IMR-90 (cell line): ENCODE results near the gene CD81. TPM values are rescaled to one million over a fixed set of nuclear protein-coding genes. Genes with fewer than 3 reads are reported as not detected.

Source experiments
- ATAC-seq: fragments of 200-7000 bp; cut with Tn5 transposase; 2 replicates; pipeline ENCODE4 v1.9.1; 2020; ENCODE audit warnings: low read depth, mild to moderate bottlenecking, moderate library complexity
- BruUV-seq: library from RNA; stranded (reverse); fragments of 400-500 nt; replicated peaks from 2 replicates; lab custom pipeline; 2021; lab: Mats Ljungman, UMichigan
- CTCF ChIA-PET: fragments of 300-600 bp; formaldehyde crosslinking; extraction: SDS; loops from one replicate; lab custom pipeline; 2021; ENCODE audit warnings: antibody characterized with exemption; lab: Yijun Ruan, JAX
- POLR2A ChIA-PET: fragments of 300-600 bp; sonication (Branson Sonifier 250); formaldehyde crosslinking; loops from one replicate; lab custom pipeline; 2022; ENCODE audit warnings: antibody characterized with exemption; ENCODE audit not compliant: unreplicated experiment; lab: Charles Lee
- DNase-seq: peaks from one replicate; pipeline ENCODE4 v3.0.0; 2013
- H2AFZ ChIP-seq: replicated peaks from 2 replicates; pipeline ENCODE3; 2013; ENCODE audit warnings: low read length, mild to moderate bottlenecking; ENCODE audit not compliant: poor library complexity
- H2AK5ac ChIP-seq: 2 replicates; pipeline ENCODE4 v1.6.1; 2013; ENCODE audit warnings: low read depth, low read length, inconsistent platforms
- H2AK9ac ChIP-seq: replicated peaks from 2 replicates; pipeline ENCODE3; 2013; ENCODE audit warnings: mild to moderate bottlenecking, low read depth, low read length, moderate library complexity; ENCODE audit not compliant: poor library complexity
- H2BK120ac ChIP-seq: 2 replicates; pipeline ENCODE4 v1.6.1; 2013; ENCODE audit warnings: low read depth, low read length, inconsistent platforms
- H2BK15ac ChIP-seq: 3 replicates; pipeline ENCODE4 v1.6.1; 2013; ENCODE audit warnings: low read depth, low read length, inconsistent platforms
- H2BK20ac ChIP-seq: 2 replicates; pipeline ENCODE4 v1.6.1; 2013; ENCODE audit warnings: low read depth, mild to moderate bottlenecking, inconsistent platforms, low read length, moderate library complexity
- H2BK5ac ChIP-seq: 2 replicates; pipeline ENCODE4 v1.6.1; 2013; ENCODE audit warnings: mild to moderate bottlenecking, low read depth, low read length, inconsistent platforms; ENCODE audit not compliant: poor library complexity, severe bottlenecking
- H3K14ac ChIP-seq: replicated peaks from 2 replicates; pipeline ENCODE4 v1.6.1; 2013; ENCODE audit warnings: low read depth, low read length, inconsistent platforms
- H3K18ac ChIP-seq: 2 replicates; pipeline ENCODE4 v1.6.1; 2013; ENCODE audit warnings: low read depth, low read length, control low read depth
- H3K23ac ChIP-seq: 2 replicates; pipeline ENCODE4 v1.6.1; 2013; ENCODE audit warnings: low read depth, low read length, inconsistent platforms
- H3K27ac ChIP-seq: 2 replicates; pipeline ENCODE4 v1.5.1; 2013; ENCODE audit warnings: mild to moderate bottlenecking, control low read depth, low read length; ENCODE audit not compliant: insufficient read depth
- H3K27me3 ChIP-seq: 2 replicates; pipeline ENCODE4 v1.6.1; 2013; ENCODE audit warnings: low read length; ENCODE audit not compliant: control insufficient read depth, insufficient read depth
- H3K36me3 ChIP-seq: 2 replicates; pipeline ENCODE4 v1.6.1; 2013; ENCODE audit warnings: low read length, mixed read lengths; ENCODE audit not compliant: control insufficient read depth, insufficient read depth
- H3K4ac ChIP-seq: 2 replicates; pipeline ENCODE4 v1.6.1; 2013; ENCODE audit warnings: low read depth, low read length, inconsistent platforms
- H3K4me1 ChIP-seq: 2 replicates; pipeline ENCODE4 v1.6.1; 2013; ENCODE audit warnings: low read length, mixed read lengths; ENCODE audit not compliant: control insufficient read depth, insufficient read depth
- H3K4me2 ChIP-seq: 2 replicates; pipeline ENCODE4 v1.6.1; 2013; ENCODE audit warnings: low read depth, mild to moderate bottlenecking, control low read depth, low read length, moderate library complexity
- H3K4me3 ChIP-seq: 2 replicates; pipeline ENCODE4 v1.5.1; 2013; ENCODE audit warnings: low read depth, mild to moderate bottlenecking, control low read depth, low read length, moderate library complexity; ENCODE audit not compliant: insufficient read depth
- H3K56ac ChIP-seq: 2 replicates; pipeline ENCODE4 v1.6.1; 2013; ENCODE audit warnings: low read length, inconsistent platforms; ENCODE audit not compliant: insufficient read depth; ENCODE audit errors: extremely low read depth
- H3K79me1 ChIP-seq, 2 experiments: 2 replicates each; pipeline ENCODE4 v1.6.1; 2013; ENCODE audit warnings: low read length in 2 of 2, inconsistent platforms in 1 of 2, low read depth in 1 of 2
- H3K9ac ChIP-seq: 2 replicates; pipeline ENCODE4 v1.6.1; 2013; ENCODE audit warnings: low read depth, low read length, control low read depth
- H3K9me1 ChIP-seq: 2 replicates; pipeline ENCODE4 v1.6.1; 2013; ENCODE audit warnings: low read length, inconsistent platforms; ENCODE audit not compliant: insufficient read depth
- H3K9me3 ChIP-seq: 2 replicates; pipeline ENCODE4 v1.6.1; 2013; ENCODE audit warnings: low read length; ENCODE audit not compliant: control insufficient read depth, insufficient read depth
- H4K20me1 ChIP-seq: 2 replicates; pipeline ENCODE4 v1.6.1; 2013; ENCODE audit warnings: low read length, inconsistent platforms; ENCODE audit not compliant: insufficient read depth
- H4K5ac ChIP-seq: 2 replicates; pipeline ENCODE4 v1.6.1; 2013; ENCODE audit warnings: mild to moderate bottlenecking, low read depth, low read length, control low read depth
- H4K8ac ChIP-seq, 2 experiments: 2 replicates each; pipeline ENCODE4 v1.6.1; 2013; ENCODE audit warnings: low read depth in 2 of 2, low read length in 2 of 2, control low read depth in 1 of 2, inconsistent platforms in 1 of 2
- H4K91ac ChIP-seq: 2 replicates; pipeline ENCODE4 v1.6.1; 2013; ENCODE audit warnings: low read depth, low read length, inconsistent platforms; ENCODE audit not compliant: insufficient read depth
- BHLHE40 ChIP-seq: fragments of 150-350 bp; IDR thresholded peaks from 2 replicates; pipeline ENCODE4 v1.6.1; 2016; ENCODE audit warnings: mild to moderate bottlenecking, low read depth, low read length
- FOS ChIP-seq: fragments of 150-350 bp; IDR thresholded peaks from 2 replicates; pipeline ENCODE4 v1.6.1; 2016; ENCODE audit warnings: low read depth, low read length
- WGBS, 2 experiments: methylation state at CpG; one replicate each; pipeline versions ENCODE4 v1.1.5 to v1.1.7; 2013; ENCODE audit warnings: missing lambda C conversion rate in 2 of 2; ENCODE audit not compliant: insufficient read length in 1 of 2; ENCODE audit errors: extremely low coverage in 2 of 2; 5-methylcytosine and 5-hydroxymethylcytosine counted together
- dilution Hi-C: fragments of 300-500 bp; cut with HindIII; formaldehyde crosslinking; loops from one replicate; pipeline ENCODE4 v1.14.3; 2018; ENCODE audit warnings: low sequenced_read_pairs; ENCODE audit not compliant: unreplicated experiment
- in situ Hi-C: fragments of 300-500 bp; cut with MboI; formaldehyde crosslinking; loops from 3 replicates; pipeline ENCODE4 v1.14.3; 2019; ENCODE audit warnings: low sequenced_read_pairs, inconsistent platforms, mixed read lengths
- intact Hi-C: fragments of 100-400 bp; cut with micrococcal nuclease; formaldehyde crosslinking; loops from 2 replicates; pipeline ENCODE4 v1.10.0; 2022
- polyA plus RNA-seq, 3 experiments: library from polyadenylated mRNA; depleted of rRNA; stranded (reverse); fragments of >200 nt; gene quantifications; 2 replicates each; pipeline ENCODE4 v1.2.3, GENCODE V29; 2012; ENCODE audit warnings: low replicate concordance in 1 of 3
- total RNA-seq: library from RNA; depleted of rRNA; stranded (reverse); fragments of >200 nt; gene quantifications from 2 replicates; pipeline ENCODE4 v1.2.3, GENCODE V29; 2012

CD81 gene
- total and polyA plus RNA-seq, 2 of the 4 experiments (the other 2 are of a cell fraction): 159 to 689 TPM

- intact Hi-C loops: no loop called here
- Histone ChIP-seq H3K9ac (no peak overlapping the region), H3K23ac (no peak overlapping the region), H2BK20ac (no peak overlapping the region), H4K8ac (no peak overlapping the region), H3K9me3 (no peaks in the 10 kb centered on the region), H3K4me2 (no peak overlapping the region), H3K36me3 (peaks cover 55% of the 10 kb centered on the region), H3K4me3 (no peak overlapping the region), H3K79me1 (peaks cover 19 to 43% of the 10 kb centered on the region in 2 experiments), H3K4me1 (peaks cover 26% of the 10 kb centered on the region), H3K27ac (no peak overlapping the region), H2BK5ac (no peak overlapping the region), H2AFZ (no peak overlapping the region), H4K5ac (no peak overlapping the region), H2BK120ac (no peak overlapping the region), H3K18ac (no peak overlapping the region), H2AK9ac (no peak overlapping the region), H2AK5ac (no peak overlapping the region), H3K56ac (no peak overlapping the region), H3K14ac (no peak overlapping the region), H3K27me3 (no peaks in the 10 kb centered on the region), H4K91ac (no peak overlapping the region), H3K4ac (no peak overlapping the region), H2BK15ac (no peak overlapping the region), H3K9me1 (peaks cover 4% of the 10 kb centered on the region; the same call in 1 of the 2 replicates), H4K20me1 (peaks cover 39% of the 10 kb centered on the region)
- in situ Hi-C loops: no loop called here
- 90% methylated on average over 2 of the region's 27 CpGs; no CpG with 5 or more reads in 1 of the 2 experiments for WGBS, 2 experiments
- ATAC-seq (no peak), DNase-seq (no peak)
- POLR2A ChIA-PET: no interaction called here
- dilution Hi-C loops: no loop called here
- CTCF ChIA-PET: no interaction called here
- no TSS peak for BruUV-seq
- TF ChIP-seq FOS: no peak
- TF ChIP-seq BHLHE40: no peak
Observed at GRCh38 chr11:2393111-2393868, 16.2 kb downstream of the CD81 start.
